T1000 (cell line): ENCODE results near the gene ERN1.

Experiments used
- DNase-seq: peaks from one replicate; lab custom pipeline; 2025; ENCODE audit warnings: mixed read lengths; lab: John Stamatoyannopoulos, UW

Gene ERN1

DNA sequence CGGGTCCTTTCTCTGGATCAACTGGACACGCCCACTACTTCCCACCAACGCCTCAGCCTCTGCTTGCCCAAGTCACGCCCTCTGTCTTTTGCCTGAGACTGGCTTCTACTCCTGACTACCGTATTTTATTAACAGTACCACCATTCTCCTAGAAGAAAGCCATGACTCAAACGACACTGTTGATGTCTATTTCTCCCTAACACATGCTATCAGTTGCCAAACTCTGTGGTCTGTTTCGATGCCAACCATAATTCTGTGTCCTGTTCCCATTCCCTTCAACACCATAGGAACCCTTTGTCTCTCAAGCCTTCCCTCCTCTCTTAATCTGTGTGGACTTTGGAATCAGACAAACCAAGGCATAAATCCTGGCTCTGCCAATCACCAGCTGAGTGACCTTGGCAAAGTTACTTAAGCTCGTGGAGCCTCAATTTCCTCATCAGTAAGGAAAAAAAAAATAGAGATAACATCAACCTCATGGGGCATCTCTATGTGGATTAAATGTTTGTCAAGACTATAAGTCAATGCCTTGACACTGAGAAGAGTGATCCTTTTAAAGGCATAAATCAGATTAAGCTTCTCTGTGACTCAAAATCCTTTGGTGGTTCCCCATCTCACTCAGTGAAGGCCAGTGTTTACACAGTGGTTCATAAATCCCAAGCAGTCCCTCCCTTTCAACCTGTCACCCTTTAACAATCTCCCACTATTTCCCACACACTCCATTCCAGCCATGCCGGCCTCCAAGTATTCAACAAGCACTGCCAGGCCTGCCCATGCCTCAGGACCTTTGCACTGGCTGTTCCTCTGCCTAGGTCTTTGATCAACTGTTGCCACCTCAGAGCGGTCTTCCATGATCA is 45.6 kb downstream of the ERN1 start:
- no peak for DNase-seq

DNA sequence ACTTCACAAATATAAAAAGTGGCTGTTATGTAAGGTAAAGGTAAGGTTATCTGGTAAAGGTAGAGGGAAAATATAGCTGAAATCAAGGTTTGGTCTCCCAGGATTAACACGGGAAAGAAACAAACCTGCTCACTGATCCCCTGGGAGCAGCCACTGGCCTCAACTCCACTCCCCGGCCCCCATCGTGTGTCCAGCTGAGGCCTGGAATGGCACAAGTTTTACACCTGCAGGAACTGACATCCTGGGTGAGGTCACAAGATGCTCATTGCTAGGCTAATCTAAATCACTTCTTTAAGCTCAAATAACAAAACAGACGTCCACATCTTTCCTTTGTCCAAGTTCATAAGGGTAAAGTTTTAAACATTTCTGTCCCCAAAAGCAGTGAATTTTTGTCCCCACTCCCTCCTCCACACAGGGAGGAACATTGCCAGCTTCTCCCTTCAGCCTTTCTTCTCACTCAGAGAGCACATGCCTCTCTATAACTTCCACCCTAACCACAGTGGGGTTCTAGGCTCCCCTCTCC is 46.3 kb downstream of the ERN1 start:
- no peak for DNase-seq

DNA sequence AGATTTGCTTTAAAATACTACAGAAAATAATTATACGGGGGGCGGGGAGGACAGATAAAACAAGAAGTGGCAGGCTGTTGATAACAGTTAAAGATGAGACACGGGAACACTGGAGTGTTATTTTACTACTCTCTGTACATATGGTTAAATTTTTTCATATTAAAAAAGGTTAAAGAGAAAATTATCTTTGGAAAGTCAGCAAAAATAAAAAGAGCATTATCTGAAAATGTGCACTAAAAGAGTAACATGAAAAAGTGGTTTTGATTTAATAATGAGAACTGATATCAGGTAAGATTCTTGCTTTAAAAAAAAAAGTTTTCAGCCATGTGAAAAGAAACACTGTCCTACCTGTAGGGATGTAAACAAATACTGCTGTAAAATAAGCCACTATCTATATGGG is 46.9 kb downstream of the ERN1 start:
- DNase-seq = no peak

DNA sequence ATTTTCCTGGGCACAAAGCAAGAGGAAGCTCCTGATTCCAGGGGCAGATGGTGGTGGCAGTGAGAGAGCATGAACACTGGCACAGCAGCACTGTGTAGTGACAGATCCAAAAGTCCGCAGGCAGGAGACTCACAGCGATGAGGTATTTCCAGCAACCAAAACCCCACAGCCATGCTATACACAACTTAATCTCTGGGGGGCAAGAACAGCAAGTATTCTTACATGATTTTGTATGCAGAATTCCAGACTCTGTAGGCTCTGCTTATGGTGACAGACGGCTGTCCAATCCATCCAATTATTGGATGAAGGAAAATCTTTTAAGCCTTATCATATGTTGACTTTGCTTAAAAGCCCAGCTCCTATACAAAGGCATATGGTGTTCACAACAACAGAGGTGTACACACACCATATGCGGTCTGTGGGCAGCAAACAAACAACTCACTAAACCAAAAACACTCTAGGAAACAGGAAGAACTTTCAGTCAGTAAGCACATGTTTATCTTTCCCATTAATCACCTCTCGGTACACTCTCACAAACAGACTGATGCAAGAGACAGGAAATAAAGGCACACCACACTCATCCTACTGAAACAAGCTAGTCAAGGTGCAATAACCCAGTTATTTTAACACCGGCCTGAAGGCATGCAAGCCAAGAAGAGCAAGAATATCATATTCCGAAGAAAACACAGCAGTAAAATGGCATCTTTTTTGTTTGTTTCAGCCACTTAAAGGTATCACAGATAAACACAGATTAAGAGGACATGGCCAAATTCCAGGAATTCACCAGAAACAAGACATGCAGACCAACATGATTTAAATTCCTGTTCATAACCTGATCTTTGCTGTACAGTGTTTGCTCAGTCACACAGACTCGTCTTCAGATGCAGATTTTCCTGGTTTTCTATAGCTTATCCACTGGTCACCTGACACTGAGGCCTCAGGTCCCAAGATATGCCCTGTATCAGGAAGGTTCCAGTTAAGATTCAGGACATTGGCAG is 47.8 kb downstream of the ERN1 start:
- DNase-seq = no peak

DNA sequence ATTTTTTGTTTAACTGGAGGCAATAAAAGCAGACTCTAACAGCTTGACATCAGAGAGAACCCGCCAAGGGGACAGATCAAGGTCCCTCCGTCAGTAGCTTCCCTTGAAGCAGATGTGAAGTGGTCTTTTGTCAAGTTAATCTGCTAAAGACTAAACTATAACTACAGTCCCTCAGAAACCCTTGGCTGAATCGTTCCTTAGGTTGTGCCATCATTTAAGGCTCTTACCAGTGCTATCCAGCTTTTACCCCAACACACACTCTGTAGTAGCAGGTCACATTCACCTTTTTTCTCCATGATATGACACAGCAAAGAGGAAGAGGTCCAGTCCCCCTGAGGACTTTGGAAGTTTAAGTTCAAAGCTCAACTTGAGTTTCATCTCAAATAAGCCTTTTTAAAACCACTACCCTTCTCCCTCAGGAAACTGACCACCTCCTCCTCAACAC is 49.7 kb downstream of the ERN1 start:
- DNase-seq = no peak

DNA sequence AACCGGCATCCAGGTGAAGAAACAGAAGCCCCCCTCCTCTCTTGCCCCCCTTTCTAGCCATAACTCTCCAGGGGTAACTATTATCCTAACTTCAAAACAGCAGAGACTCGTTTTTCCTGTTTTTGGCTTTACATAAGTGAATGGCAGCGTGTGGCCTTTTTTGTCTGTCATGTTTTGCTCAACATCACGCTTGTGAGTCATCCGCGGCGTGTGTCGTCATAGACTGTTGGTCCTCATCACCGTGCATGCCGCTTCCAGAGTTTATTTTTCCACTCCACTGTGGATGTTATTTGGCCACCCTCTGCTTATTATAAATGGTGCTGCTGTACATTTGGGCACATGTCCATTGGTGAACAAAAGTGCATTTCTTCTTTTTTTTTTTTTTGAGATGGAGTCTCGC is 52.6 kb downstream of the ERN1 start:
- DNase-seq = no peak

DNA sequence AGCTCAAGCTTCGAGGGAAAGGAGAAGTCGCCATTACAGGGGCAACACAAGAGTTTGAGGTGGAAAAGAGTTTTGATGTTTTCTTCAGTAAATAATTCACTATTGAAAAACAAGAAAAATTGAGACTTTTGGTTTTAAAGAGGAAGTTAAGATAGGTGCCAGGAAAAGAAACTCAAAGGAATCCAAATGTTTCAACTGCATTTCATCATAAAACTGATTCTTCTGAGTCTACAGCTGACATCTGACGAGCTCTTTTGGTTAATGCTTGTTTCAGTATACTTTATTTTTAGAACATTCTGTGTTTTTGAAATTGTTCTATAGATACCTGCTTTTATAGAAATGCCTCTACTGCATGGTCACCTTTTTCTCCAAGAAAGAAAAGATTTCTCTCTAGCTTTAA is 54.0 kb downstream of the ERN1 start:
- DNase-seq = no peak

DNA sequence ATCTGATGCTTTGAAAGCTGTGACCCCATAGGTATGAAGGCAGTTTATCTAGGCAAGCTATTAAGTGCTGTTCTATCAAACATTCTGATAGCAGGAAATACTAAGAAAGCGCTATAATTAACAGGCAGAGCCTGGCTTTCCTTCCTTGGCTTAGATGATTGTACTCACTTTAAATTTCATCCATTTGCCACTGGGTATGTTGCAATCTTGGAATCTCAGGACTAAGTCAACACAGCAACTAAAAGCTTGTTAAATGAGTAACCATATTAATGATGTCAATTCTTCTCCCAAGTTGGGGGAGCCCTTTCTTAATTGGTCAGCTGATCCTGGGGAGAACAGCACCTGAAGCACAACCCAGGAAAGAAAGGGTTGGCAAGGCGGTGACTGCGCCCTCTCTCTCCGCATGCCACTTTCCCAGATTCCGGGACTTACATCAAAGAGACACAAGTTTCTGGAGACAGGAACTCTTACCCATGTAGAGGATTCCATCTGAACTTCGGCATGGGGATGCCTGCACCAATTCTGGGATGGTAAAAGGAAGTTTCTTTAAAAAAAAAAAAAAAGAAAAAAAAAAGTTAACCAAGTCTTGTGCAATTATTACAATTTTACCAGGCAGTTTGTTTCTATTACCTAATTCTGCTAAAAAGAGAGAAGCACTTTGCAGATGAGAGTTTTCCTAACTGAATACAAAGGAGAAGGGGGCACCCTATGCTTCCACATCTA is 55.1 kb downstream of the ERN1 start:
- no peak for DNase-seq

DNA sequence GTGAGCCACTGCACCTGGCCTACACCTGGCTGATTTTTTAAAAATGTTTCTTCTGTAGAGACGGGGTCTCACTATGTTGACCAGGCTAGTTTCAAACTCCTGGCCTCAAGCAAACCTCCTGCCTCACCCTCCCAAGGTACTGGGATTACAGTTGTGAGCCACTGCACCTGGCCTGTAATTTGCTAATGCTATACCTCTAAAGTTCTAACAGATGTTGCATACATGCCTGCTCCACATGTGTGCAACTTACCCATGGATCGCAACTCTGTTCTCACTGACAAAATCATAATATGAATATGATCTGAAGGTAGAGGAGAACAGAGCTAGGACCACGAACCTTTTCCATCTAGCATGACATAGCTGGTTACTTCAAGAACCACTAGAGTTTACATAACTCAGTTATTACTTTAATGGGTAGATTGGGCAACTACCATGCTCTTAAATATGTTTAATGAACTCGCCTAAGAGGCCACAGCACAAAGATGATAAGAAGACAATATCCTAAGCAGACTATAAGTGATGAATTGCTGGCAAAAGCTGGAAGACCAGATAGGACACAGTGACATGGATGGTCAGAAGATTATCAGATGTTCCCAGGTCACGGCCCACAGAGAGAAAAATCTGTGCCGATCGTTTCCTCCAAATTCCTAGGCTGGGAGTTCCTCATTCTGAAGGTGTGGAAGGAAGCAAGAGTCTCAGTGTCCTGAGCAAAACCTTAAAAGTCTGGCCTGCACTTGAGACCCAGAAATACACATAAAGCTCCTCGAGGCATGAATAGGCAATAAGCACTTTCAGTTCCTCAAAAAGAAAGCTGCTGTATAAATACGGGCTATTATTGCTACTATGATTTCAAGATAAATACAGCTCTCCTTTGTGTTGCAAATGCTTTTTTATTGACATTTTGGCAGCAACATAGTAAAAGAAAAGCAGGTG is 55.9 kb downstream of the ERN1 start:
- DNase-seq = no peak

DNA sequence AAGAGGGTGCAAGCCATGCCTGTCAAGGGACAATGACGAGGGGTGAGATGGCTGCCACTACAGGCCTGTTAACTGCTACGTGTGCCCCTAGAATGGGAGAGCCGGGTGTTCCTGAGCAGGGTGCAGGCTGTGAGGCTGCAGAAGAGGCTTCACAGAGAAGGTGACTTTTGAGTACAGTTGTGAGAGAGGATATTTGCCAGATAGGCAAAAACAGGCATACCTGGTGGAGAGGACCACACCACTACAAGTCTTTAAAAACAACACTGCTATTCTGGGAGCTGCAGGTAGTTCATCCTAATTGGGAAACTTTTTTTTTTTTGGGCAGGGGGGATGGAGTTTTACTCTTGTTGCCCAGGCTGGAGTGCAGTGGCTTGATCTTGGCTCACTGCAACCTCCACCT is 58.8 kb downstream of the ERN1 start:
- no peak for DNase-seq

DNA sequence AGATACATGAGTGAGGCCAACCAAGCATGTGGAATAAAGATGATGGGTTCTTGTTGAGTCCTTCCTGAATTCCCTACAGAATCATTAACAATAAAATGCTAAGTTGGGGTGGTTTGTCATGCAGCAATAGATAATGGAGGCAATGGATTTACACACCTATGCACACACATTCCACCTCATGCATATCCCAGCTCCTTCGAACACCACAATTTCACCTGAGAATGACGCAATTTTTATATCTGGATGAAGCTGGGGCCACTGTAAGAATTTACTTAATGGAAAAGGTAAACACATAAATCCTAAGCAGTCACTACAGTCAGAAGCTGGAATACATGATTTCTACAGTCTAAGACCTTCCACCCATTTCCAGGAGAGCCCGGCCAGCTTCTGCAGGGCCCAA is 59.7 kb downstream of the ERN1 start:
- DNase-seq = no peak

DNA sequence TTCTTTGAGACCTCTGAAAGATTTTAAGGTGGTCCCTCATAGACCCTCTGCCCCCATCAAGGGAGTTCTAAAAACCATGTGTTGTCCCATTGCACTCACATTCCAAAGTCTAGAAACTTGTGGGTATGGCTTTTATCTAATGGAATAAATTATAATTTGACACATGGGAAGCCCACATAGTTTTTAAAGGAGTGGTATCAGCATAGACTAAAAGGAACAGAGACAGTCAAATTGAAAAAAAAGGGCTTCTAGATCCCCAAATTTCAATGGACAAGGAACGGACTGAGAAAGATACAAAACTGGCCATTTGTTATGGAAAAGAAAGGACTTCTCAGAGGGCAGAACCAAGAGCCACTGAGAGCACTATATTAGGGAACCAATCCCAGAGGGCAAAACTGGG is 60.8 kb downstream of the ERN1 start:
- DNase-seq = no peak

DNA sequence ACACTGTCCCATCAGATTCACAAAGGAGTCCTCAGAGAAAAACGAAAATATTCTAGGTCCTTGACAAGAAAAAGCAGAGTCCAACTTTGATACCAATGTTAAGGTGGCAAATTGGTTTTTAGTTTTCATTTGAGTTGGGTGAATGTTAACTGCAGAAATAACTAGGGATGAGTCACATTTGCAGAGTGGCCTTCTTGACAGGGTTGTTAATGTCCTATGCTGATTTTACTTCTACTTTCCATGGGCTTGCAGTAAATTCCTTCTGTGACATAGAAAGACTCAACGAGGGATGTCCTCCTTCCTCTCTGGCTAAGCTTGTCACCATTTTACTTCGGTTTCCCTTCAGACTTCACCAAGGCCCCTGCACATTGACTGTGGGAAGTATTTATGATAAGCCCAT is 62.3 kb downstream of the ERN1 start:
- DNase-seq = no peak

DNA sequence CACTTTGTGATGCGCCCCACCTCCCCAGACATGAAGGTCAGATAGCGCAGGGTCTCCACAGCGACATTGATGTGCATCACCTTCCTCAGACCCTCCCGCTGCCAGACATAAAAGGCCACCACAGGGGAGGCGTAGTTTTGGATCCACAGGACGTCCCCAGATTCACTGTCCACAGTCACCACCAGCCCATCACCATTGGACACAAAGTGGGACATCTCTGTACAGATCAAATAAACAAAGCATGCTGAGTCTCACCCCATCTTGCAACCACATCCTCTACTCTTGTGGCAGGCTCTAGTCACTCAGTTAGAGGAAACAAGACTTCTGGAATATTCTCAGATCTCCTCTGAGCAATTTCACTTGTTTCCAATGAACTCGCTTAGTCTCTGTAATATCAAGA is 63.2 kb downstream of the ERN1 start:
- DNase-seq = no peak

DNA sequence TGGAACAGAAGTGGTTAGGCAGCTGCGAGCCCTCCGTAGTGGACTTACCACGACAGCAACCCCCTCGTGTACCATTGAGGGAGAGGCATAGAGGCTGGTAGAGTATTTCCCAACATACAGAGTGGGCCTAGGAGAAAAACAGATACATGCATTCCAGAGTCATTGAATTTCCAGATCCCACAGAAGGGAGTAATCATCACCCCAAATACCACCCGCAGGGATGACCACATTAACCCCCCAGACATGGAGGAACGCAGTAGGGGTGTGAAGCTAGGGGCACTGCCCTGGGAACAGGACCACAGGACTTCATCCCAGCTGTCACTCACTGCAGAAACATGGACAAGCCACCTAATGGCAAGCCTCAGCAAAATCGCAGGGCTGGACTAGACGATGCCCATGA is 64.8 kb downstream of the ERN1 start:
- DNase-seq = no peak

DNA sequence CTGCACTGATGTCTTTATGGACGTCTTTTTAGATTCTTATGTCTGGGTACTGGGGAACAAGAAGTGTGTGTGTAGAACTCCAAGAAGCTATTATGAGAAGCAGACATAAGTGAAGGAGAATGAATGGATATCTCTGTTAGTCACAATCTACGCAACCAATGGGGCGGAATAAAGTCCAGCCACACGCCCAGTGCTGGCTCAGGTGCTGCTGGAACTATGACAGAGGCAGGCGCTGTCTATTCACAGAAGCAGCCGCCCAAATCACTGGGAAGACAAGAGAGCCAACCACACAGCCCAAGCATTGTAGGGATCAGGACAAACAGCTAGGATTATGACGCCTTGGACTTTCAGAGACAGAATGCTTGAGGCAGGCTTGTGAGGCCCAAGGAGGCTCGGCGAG is 65.6 kb downstream of the ERN1 start:
- DNase-seq = no peak

DNA sequence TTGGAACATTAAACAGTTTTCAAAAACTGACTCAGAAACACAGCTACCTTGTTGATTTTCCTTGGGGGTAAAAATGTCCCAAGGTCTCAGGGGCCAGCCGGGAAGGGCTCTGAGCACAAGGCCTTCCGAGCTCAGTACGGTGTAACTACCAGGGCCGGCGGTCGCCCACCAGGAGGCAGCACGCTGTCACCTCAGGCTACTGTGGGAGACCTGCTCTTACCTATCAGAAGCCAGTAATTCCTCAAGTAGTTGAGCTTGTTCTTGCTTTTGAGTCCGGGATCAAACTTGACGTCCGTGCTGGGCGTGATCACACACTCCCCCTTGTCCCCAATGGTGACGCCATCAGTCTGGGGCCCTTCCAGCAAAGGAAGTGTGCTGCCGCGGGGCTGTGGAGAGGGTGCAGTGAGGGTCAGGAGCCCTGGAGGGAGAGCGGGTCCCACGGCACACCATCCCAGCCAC is 66.1 kb downstream of the ERN1 start:
- DNase-seq = no peak

DNA sequence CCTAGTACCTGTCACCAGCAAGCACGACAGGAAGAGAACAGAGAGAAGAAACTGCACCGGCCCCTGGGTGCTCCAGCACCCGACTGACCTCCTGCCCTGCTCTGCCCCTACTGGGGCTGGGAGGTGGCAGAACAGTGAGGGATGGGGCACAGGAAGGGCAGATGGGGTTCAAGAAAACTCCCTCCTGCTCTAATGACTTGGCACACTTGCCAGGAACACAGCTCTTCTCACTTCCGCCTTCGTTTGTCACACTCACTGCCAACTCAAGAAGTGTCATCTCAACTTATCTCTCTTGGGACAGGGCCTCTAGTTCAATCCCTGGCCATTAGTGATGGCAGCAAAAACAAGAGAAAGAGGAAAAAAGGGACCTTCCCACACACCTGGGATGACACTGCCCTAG is 66.9 kb downstream of the ERN1 start:
- no peak for DNase-seq

DNA sequence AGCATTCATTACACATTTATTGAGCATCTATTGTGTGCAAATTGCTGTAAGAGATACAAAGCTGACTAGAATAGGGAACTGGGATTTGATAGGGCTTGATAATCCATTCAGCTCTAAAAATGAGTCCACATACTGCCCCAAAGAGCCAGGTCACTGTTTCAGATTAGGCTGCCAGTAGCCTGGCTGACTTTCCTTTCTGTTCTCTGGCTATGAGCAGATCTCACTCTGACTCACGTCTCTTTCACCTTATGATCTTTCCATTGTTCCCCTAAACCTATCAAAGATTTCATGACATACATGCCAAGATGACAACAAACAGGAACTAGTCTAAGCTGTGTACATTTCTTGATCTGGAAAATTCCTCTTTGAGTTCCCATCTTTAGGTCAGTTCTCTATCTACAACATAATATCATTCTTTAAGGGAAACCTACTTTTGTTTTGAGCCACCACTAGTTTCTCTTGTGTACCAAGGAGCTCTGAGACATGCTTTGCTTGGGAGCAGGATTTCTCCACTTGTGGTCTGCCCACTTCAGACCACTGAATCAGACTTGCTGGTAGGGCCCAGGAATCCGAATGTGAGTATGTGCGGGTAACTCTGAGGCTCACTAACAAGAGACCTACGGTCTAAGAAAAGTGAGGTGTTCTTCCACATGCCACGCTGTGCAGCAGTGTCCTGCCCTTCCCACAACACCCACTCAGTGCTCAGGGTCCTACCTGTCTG is 68.6 kb downstream of the ERN1 start:
- no peak for DNase-seq

DNA sequence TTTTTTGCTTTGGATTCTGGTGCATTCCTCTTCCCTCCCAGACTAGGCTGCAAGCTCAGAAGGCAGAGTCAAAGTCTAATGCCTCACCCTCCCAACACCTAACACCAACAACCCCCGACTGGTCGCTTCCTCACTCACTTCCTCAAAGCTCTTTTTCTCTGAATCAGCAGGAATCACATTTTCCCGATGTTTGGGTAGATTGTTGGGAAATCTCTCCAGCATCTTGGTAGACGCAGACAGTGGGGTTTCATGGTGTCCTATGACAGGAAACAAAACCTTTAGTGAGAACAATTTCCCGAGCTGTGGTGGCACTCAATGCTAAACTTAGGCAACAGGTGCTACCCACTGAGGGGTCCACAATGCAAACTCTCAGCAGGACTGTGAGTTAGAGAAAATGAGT is 69.6 kb downstream of the ERN1 start:
- DNase-seq = no peak
